Erythroblast (primary cell): Measurements from ENCODE around the gene WNT3A.

Experiments
- GATA1 ChIP-seq: IDR thresholded peaks from 2 replicates; pipeline ENCODE4 v1.6.1; 2011; ENCODE audit warnings: low read depth, mild to moderate bottlenecking, control low read depth, low read length, moderate library complexity
- POLR2A ChIP-seq: IDR thresholded peaks from 2 replicates; pipeline ENCODE4 v1.6.1; 2011; ENCODE audit warnings: mild to moderate bottlenecking, low read length

DNA sequence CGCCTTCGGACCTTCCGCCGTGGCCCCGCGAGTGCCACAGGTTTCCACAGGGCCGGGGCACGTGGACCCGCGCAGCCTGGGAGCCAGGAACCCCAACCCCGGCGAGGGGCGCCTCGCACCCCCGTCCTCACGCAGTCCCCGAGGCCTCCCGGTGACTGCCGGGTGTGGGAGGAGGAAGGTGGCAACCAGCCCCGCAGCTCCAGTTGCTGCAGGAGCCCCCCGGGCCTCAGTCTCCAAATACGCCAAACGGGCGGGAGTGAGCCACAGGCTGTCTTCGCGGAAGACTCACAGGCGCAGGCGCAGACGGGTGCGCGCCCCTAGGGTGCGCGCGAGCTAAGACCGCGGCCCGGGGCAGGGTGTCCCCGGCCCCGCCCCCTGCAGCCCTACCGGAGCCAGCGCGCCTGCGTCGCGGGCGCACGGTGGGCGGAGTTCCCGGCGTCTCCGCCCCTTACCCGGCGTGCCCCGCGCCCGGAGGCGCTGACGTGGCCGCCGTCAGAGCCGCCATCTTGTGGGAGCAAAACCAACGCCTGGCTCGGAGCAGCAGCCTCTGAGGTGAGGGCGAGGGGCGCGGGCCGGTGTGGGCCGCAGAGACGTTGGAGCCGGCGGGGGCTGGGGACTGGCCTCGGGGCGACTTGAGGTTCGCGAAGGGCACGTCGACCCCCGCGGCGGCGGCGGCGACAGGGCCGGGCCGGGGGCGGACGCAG, 75.6 kb downstream of the WNT3A start, which contains the start of gene ARF1:
- peak; percentile 91 for TF ChIP-seq POLR2A
- TF ChIP-seq GATA1: no peak
